ENCODE measurements around the gene OSBPL7.
A peak's percentile ranks its signal among the peaks of the same experiment; 100 is the strongest.

OSBPL7 gene

GRCh38 chr17:47860386-47860785, 38.8 kb upstream of the OSBPL7 start:
- no peak for TF ChIP-seq FOXP2 (optimal IDR thresholded peaks at IDR 0.05; ENCODE audit: borderline replicate concordance, extremely low read depth, extremely low read length, insufficient read depth)
- no peak for TF ChIP-seq TAF1 (IDR thresholded peaks at IDR 0.05; ENCODE audit: borderline replicate concordance, insufficient read depth, low read length)
- TF ChIP-seq REST (IDR thresholded peaks at IDR 0.05; ENCODE audit: insufficient read depth in 1 of 2, low read depth in 2 of 2, low read length in 2 of 2) = no peak
- no peak for TF ChIP-seq SIN3A (IDR thresholded peaks at IDR 0.05; ENCODE audit: borderline replicate concordance, insufficient read depth, low read length)
- TF ChIP-seq POLR2AphosphoS5 (IDR thresholded peaks at IDR 0.05; ENCODE audit: low read depth, low read length) = no peak

GRCh38 chr17:47857551-47858455, 36.2 kb upstream of the OSBPL7 start:
- TF ChIP-seq FOXP2 (optimal IDR thresholded peaks at IDR 0.05; ENCODE audit: borderline replicate concordance, extremely low read depth, extremely low read length, insufficient read depth) (no peak), TAF1 (IDR thresholded peaks at IDR 0.05; ENCODE audit: borderline replicate concordance, insufficient read depth, low read length) (no peak)

- TF ChIP-seq TAF1 (IDR thresholded peaks at IDR 0.05; ENCODE audit: borderline replicate concordance, insufficient read depth, low read length) (no peak), REST (IDR thresholded peaks at IDR 0.05; ENCODE audit: insufficient read depth in 1 of 2, low read depth in 2 of 2, low read length in 2 of 2) (no peak), POLR2AphosphoS5 (IDR thresholded peaks at IDR 0.05; ENCODE audit: low read depth, low read length) (no peak), FOXP2 (optimal IDR thresholded peaks at IDR 0.05; ENCODE audit: borderline replicate concordance, extremely low read depth, extremely low read length, insufficient read depth) (no peak), SIN3A (IDR thresholded peaks at IDR 0.05; ENCODE audit: borderline replicate concordance, insufficient read depth, low read length) (no peak)
Observed at GRCh38 chr17:47856830-47857229, 35.2 kb upstream of the OSBPL7 start.

GRCh38 chr17:47855737-47856136, 34.1 kb upstream of the OSBPL7 start:
- 0 out of 2 replicates have a peak, but pooled peaks have one; percentile 28 for TF ChIP-seq POLR2AphosphoS5 (IDR thresholded peaks at IDR 0.05; ENCODE audit: low read depth, low read length)
- TF ChIP-seq FOXP2 (optimal IDR thresholded peaks at IDR 0.05; ENCODE audit: borderline replicate concordance, extremely low read depth, extremely low read length, insufficient read depth) = peak; percentile 55
- peak; percentile 54 to 60; a peak in 2 of 4 replicates for TF ChIP-seq REST (IDR thresholded peaks at IDR 0.05; ENCODE audit: insufficient read depth in 1 of 2, low read depth in 2 of 2, low read length in 2 of 2)
- no peak for TF ChIP-seq TAF1 (IDR thresholded peaks at IDR 0.05; ENCODE audit: borderline replicate concordance, insufficient read depth, low read length)
- no peak; the same call in 1 of the 2 replicates for TF ChIP-seq SIN3A (IDR thresholded peaks at IDR 0.05; ENCODE audit: borderline replicate concordance, insufficient read depth, low read length)

GRCh38 chr17:47853616-47854015, 32.0 kb upstream of the OSBPL7 start:
- TF ChIP-seq FOXP2 (optimal IDR thresholded peaks at IDR 0.05; ENCODE audit: borderline replicate concordance, extremely low read depth, extremely low read length, insufficient read depth) (no peak), TAF1 (IDR thresholded peaks at IDR 0.05; ENCODE audit: borderline replicate concordance, insufficient read depth, low read length) (no peak), POLR2AphosphoS5 (IDR thresholded peaks at IDR 0.05; ENCODE audit: low read depth, low read length) (no peak), SIN3A (IDR thresholded peaks at IDR 0.05; ENCODE audit: borderline replicate concordance, insufficient read depth, low read length) (no peak), REST (IDR thresholded peaks at IDR 0.05; ENCODE audit: insufficient read depth in 1 of 2, low read depth in 2 of 2, low read length in 2 of 2) (no peak)
